ENCODE data around the gene SEC14L2. TPM values are rescaled to one million over a fixed set of nuclear protein-coding genes. Genes with fewer than 3 reads are reported as not detected.

Gene SEC14L2
- total and polyA plus RNA-seq, 2 experiments from 2014 or later, result 23.3 to 41.9 TPM

DNA sequence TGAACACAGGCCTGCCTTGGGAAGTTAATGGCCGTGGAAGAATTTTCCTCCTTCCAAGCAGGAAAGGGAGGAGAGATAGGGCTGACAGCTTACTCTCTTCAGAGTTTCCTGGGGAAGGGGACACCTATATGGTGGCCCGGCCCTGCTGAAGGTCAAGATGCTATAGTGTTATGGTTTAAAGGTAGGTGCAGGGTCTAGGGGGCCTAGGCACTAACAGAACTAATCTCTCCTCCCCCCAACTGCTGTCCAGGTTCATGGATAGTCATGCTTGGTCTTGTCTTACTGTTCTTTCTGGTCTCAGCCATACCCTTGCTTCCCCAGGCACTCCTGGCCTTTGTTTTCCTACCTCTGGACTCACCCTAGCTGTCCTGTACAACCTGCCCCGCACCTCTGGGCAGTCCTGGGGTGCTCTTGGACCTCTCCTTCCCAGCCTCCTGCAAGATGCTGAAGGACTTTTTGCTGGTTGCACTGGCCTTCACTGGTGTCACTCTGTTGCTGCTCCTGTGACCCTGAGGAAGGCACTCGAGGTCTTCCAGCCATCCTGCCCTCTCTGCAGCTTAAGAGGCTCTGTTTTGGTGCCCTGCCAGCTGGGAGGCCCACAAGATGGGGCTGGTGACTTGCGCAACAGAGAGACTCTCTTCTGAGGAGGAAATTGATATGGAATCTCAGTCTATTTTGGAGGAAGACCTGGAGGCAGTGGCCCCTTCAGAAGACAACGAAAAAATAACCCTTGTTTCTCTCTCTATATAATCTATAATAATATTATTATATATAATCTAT is 57.1 kb downstream of the SEC14L2 start:
- WGBS, 2 experiments (ENCODE audit: low coverage in 1 of 2, low lambda C conversion rate in 2 of 2, missing lambda C conversion rate in 2 of 2), result 46 to 48% methylated on average over 6 of the region's 6 CpGs
- no peak overlapping the region for H2AFZ ChIP-seq
- in situ Hi-C loops (cut with MboI), result no loop called here

DNA sequence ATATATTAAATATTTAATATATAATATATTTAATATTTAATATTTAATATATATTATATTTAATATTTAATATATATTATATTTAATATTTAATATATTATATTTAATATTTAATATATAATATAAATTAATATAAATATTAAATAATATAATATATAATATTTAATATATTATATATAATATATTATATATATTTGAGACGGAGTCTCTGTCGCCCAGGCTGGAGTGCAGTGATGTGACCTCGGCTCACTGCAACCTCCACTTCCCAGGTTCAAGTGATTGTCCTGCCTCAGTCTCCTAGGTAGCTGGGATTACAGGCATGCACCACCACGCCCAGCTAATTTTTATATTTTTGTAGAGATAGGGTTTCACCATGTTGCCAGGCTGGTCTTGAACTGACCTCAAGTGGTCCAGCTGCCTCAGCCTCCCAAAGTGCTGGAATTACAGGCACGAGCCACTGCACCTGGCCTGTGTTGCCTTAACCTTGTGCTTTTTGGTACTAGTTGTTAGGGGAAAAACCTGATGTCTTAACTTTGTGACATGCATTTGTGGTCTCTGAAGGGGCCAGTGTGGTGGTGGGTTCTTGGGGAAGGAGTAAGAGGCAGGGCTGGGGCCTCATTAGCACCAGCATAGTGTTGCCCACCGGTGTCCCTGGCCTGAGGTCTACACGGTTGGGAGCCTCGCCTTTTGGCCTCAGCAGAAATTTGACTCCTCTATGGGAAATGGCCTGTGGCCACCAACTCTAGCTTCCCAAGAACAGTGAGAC is 58.4 kb downstream of the SEC14L2 start:
- 67 to 68% methylated on average over 8 of the region's 8 CpGs for whole genome bisulfite sequencing, 2 experiments (ENCODE audit: low coverage in 1 of 2, low lambda C conversion rate in 2 of 2, missing lambda C conversion rate in 2 of 2)
- in situ Hi-C loops (cut with MboI), result no loop called here
- Histone ChIP-seq H3K4me2 (ENCODE audit: unreplicated experiment) (no peak overlapping the region), H3K27me3 (replicated peaks; ENCODE audit: insufficient read depth) (no peaks in the 10 kb centered on the region), H4K20me1 (ENCODE audit: insufficient read depth) (no peaks in the 10 kb centered on the region), H3K27ac (no peak overlapping the region), H2AFZ (no peak overlapping the region), H3K4me1 (ENCODE audit: insufficient read depth) (peaks cover 3% of the 10 kb centered on the region), H3K9me2 (ENCODE audit: insufficient read depth) (no peaks in the 10 kb centered on the region), H3K9me3 (ENCODE audit: low read depth) (no peaks in the 10 kb centered on the region), H3K79me2 (ENCODE audit: insufficient read depth) (no peaks in the 10 kb centered on the region), H3K36me3 (ENCODE audit: low read depth) (no peaks in the 10 kb centered on the region), H3K4me3 (no peak overlapping the region), H3F3A (ENCODE audit: insufficient read depth) (no peaks in the 10 kb centered on the region), H3K9ac (no peak overlapping the region)
- TF ChIP-seq EZH2phosphoT487 (IDR thresholded peaks at IDR 0.05; ENCODE audit: insufficient read depth, low read depth) (no peak), EZH2 (IDR thresholded peaks at IDR 0.05; ENCODE audit: insufficient read depth, poor library complexity, severe bottlenecking) (no peak)
- no peak for DNase-seq

More for the DNA sequence above, 57.1 kb downstream of the SEC14L2 start:
- Histone ChIP-seq H4K20me1 (ENCODE audit: insufficient read depth) (no peaks in the 10 kb centered on the region), H3K4me1 (ENCODE audit: insufficient read depth) (peaks cover 3% of the 10 kb centered on the region), H3K4me3 (no peak overlapping the region), H3K27me3 (replicated peaks; ENCODE audit: insufficient read depth) (no peaks in the 10 kb centered on the region), H3K9me3 (ENCODE audit: low read depth) (no peaks in the 10 kb centered on the region), H3K9ac (no peak overlapping the region), H3K9me2 (ENCODE audit: insufficient read depth) (no peaks in the 10 kb centered on the region), H3K79me2 (ENCODE audit: insufficient read depth) (no peaks in the 10 kb centered on the region), H3K4me2 (ENCODE audit: unreplicated experiment) (no peak overlapping the region), H3F3A (ENCODE audit: insufficient read depth) (no peaks in the 10 kb centered on the region), H3K36me3 (ENCODE audit: low read depth) (no peaks in the 10 kb centered on the region), H3K27ac (no peak overlapping the region)
- DNase-seq, result peak; percentile 15
- TF ChIP-seq EZH2phosphoT487 (IDR thresholded peaks at IDR 0.05; ENCODE audit: insufficient read depth, low read depth) (no peak), EZH2 (IDR thresholded peaks at IDR 0.05; ENCODE audit: insufficient read depth, poor library complexity, severe bottlenecking) (no peak)

GRCh38 chr22:30457981-30458380 is 61.2 kb downstream of the SEC14L2 start:
- H3K4me3 ChIP-seq, result no peak overlapping the region
- no peaks in the 10 kb centered on the region for H3K36me3 ChIP-seq (ENCODE audit: low read depth)
- H3K9me3 ChIP-seq (ENCODE audit: low read depth), result no peaks in the 10 kb centered on the region
- H4K20me1 ChIP-seq (ENCODE audit: insufficient read depth), result no peaks in the 10 kb centered on the region
- peaks cover 3% of the 10 kb centered on the region for H3K4me1 ChIP-seq (ENCODE audit: insufficient read depth)
- peak; percentile 80 for DNase-seq
- TF ChIP-seq EZH2 (IDR thresholded peaks at IDR 0.05; ENCODE audit: insufficient read depth, poor library complexity, severe bottlenecking), result no peak
- TF ChIP-seq EZH2phosphoT487 (IDR thresholded peaks at IDR 0.05; ENCODE audit: insufficient read depth, low read depth), result no peak
- H3K27me3 ChIP-seq (replicated peaks; ENCODE audit: insufficient read depth), result no peaks in the 10 kb centered on the region
- no peaks in the 10 kb centered on the region for H3K9me2 ChIP-seq (ENCODE audit: insufficient read depth)
- no peak overlapping the region for H3K4me2 ChIP-seq (ENCODE audit: unreplicated experiment)
- no peaks in the 10 kb centered on the region for H3F3A ChIP-seq (ENCODE audit: insufficient read depth)
- no peaks in the 10 kb centered on the region for H3K79me2 ChIP-seq (ENCODE audit: insufficient read depth)
- no peak overlapping the region for H3K9ac ChIP-seq
- H2AFZ ChIP-seq, result no peak overlapping the region
- no peak overlapping the region for H3K27ac ChIP-seq
- WGBS, 2 experiments (ENCODE audit: low coverage in 1 of 2, low lambda C conversion rate in 2 of 2, missing lambda C conversion rate in 2 of 2), result 11 to 12% methylated on average over 8 of the region's 8 CpGs
- in situ Hi-C loops (cut with MboI), result no loop called here

DNA sequence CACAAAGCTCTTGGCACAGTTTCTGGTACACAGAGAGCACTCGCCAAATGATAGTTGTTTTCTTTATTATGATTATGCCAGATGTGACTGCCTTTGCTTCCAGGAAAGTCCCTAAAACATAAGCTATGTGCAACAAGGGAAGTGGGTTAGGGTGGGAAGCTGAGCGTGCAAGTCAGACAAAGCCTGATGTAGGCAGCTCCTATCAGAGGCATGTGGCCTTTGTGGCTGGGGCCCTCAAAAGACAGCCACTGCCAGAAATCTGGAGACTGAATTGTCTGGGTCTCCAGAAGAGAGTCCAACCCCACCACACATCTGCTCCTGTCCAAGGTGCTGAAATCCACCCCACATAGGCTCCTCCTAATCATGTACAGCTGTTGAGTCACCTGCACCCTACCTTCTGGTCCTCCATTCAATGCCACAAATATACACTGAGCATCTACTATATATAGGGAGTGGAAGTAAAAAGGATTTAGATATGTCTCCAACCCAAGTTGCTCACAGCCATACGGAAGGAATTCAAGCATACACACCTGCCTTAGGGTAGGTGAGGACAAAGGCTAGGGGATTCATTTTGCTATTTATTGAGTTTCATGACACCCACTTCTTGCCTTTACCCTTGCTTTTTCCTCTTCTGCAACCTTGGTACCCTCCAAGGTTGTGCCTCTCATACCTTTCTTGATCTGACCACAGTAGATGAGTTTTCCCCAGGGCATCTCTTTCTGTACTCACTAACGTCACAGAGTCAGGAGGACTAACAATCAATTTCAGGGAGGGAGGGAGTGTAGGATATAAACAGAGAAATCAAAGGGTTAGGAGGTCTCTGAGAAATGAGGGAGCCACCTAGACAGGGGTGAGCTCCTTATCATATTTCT is 62.6 kb downstream of the SEC14L2 start:
- Histone ChIP-seq H3K4me1 (ENCODE audit: insufficient read depth) (peaks cover 3% of the 10 kb centered on the region), H3K27ac (no peak overlapping the region), H3K27me3 (replicated peaks; ENCODE audit: insufficient read depth) (no peaks in the 10 kb centered on the region), H3K9ac (no peak overlapping the region), H3F3A (ENCODE audit: insufficient read depth) (no peaks in the 10 kb centered on the region), H3K79me2 (ENCODE audit: insufficient read depth) (no peaks in the 10 kb centered on the region), H3K36me3 (ENCODE audit: low read depth) (no peaks in the 10 kb centered on the region), H3K9me2 (ENCODE audit: insufficient read depth) (no peaks in the 10 kb centered on the region), H4K20me1 (ENCODE audit: insufficient read depth) (no peaks in the 10 kb centered on the region), H3K9me3 (ENCODE audit: low read depth) (no peaks in the 10 kb centered on the region), H3K4me3 (no peak overlapping the region), H3K4me2 (ENCODE audit: unreplicated experiment) (no peak overlapping the region), H2AFZ (no peak overlapping the region)
- in situ Hi-C loops (cut with MboI), result no loop called here
- TF ChIP-seq EZH2 (IDR thresholded peaks at IDR 0.05; ENCODE audit: insufficient read depth, poor library complexity, severe bottlenecking) (no peak), EZH2phosphoT487 (IDR thresholded peaks at IDR 0.05; ENCODE audit: insufficient read depth, low read depth) (no peak)
- DNase-seq, result peak; percentile 32
- WGBS, 2 experiments (ENCODE audit: low coverage in 1 of 2, low lambda C conversion rate in 2 of 2, missing lambda C conversion rate in 2 of 2), result 33 to 36% methylated on average over 4 of the region's 4 CpGs
